CD14-positive monocyte (primary cell): ENCODE data around the gene NNAT. TPM values are rescaled to one million over a fixed set of nuclear protein-coding genes. Genes with fewer than 3 reads are reported as not detected.

Experiments
- DNase-seq, 3 donors: peaks; one replicate each; pipeline ENCODE4 v3.0.0-alpha.2; 2011 to 2022
- H2AFZ ChIP-seq: 2 replicates; pipeline ENCODE4 v1.6.0; 2012; ENCODE audit warnings: mild to moderate bottlenecking, low read depth, low read length, inconsistent platforms; ENCODE audit not compliant: insufficient read depth, poor library complexity, severe bottlenecking
- H3K27ac ChIP-seq, 2 donors: 1 replicate in 1 of 2; 2 replicates in 1 of 2; pipeline ENCODE4 v1.5.1; 2012 to 2013; ENCODE audit warnings: low read length in 2 of 2, control low read depth in 1 of 2, inconsistent platforms in 1 of 2, low read depth in 1 of 2, mild to moderate bottlenecking in 1 of 2
- H3K27me3 ChIP-seq, 2 donors: one replicate each; pipeline versions ENCODE4 v1.6.0 to v1.6.1; 2011 to 2013; ENCODE audit warnings: low read length in 2 of 2; ENCODE audit not compliant: control insufficient read depth in 2 of 2, insufficient read depth in 2 of 2
- H3K36me3 ChIP-seq, 2 donors: replicated peaks in 1 of 2; 1 replicate in 1 of 2; 2 replicates in 1 of 2; pipeline versions ENCODE4 v1.5.1 to v1.6.1; 2012 to 2013; ENCODE audit warnings: low read length in 2 of 2, control low read depth in 1 of 2, inconsistent platforms in 1 of 2, mild to moderate bottlenecking in 1 of 2; ENCODE audit not compliant: insufficient read depth in 2 of 2, control insufficient read depth in 1 of 2
- H3K4me1 ChIP-seq, 2 donors: 1 replicate in 1 of 2; 2 replicates in 1 of 2; pipeline versions ENCODE4 v1.5.1 to v1.6.1; 2012 to 2013; ENCODE audit warnings: low read length in 2 of 2, control low read depth in 1 of 2, inconsistent platforms in 1 of 2, mild to moderate bottlenecking in 1 of 2, moderate library complexity in 1 of 2; ENCODE audit not compliant: insufficient read depth in 2 of 2, control insufficient read depth in 1 of 2
- H3K4me2 ChIP-seq: replicated peaks from 2 replicates; pipeline ENCODE3; 2012; ENCODE audit warnings: low read length, moderate library complexity, mild to moderate bottlenecking; ENCODE audit not compliant: poor library complexity, severe bottlenecking; ENCODE audit errors: extremely low read depth
- H3K4me3 ChIP-seq, 3 experiments: fragments of 200-600 bp in 1 of 3; sonication (generic) in 1 of 3; replicated peaks in 1 of 3; 1 replicate in 2 of 3; 2 replicates in 1 of 3; pipeline ENCODE4 v1.5.1; 2011 to 2013; ENCODE audit warnings: low read length in 3 of 3, mild to moderate bottlenecking in 3 of 3, control low read depth in 2 of 3, low read depth in 2 of 3, inconsistent platforms in 1 of 3, moderate library complexity in 1 of 3
- H3K79me2 ChIP-seq: 2 replicates; pipeline ENCODE4 v1.6.0; 2012; ENCODE audit warnings: mild to moderate bottlenecking, control low read depth, inconsistent platforms, low read length, moderate library complexity; ENCODE audit not compliant: insufficient read depth
- H3K9ac ChIP-seq: 2 replicates; pipeline ENCODE4 v1.6.0; 2017; ENCODE audit warnings: low read length, mild to moderate bottlenecking; ENCODE audit not compliant: insufficient read depth, poor library complexity, severe bottlenecking
- H3K9me3 ChIP-seq, 2 donors: replicated peaks in 1 of 2; 1 replicate in 1 of 2; 2 replicates in 1 of 2; pipeline versions ENCODE4 v1.5.1 to v1.6.1; 2012 to 2013; ENCODE audit warnings: low read length in 2 of 2, control low read depth in 1 of 2; ENCODE audit not compliant: control insufficient read depth in 1 of 2, insufficient read depth in 1 of 2
- H4K20me1 ChIP-seq: 2 replicates; pipeline ENCODE4 v1.6.0; 2012; ENCODE audit warnings: mild to moderate bottlenecking, low read length, control low read depth, moderate library complexity; ENCODE audit not compliant: insufficient read depth
- H3K27ac Mint-ChIP-seq, 7 donors: one replicate each; pipeline ENCODE4 v1.8.0; 2020; ENCODE audit warnings: mild to moderate bottlenecking in 7 of 7, mixed read lengths in 7 of 7, moderate library complexity in 6 of 7, inconsistent platforms in 2 of 7
- H3K27me3 Mint-ChIP-seq, 3 donors: one replicate each; pipeline ENCODE4 v1.8.0; 2021 to 2022; ENCODE audit warnings: low read depth in 3 of 3, mild to moderate bottlenecking in 3 of 3, mixed read lengths in 3 of 3, moderate library complexity in 3 of 3, inconsistent platforms in 1 of 3
- H3K36me3 Mint-ChIP-seq, 2 donors: one replicate each; pipeline ENCODE4 v1.8.0; 2020; ENCODE audit warnings: mixed read lengths in 2 of 2, inconsistent platforms in 1 of 2, mild to moderate bottlenecking in 1 of 2
- H3K4me1 Mint-ChIP-seq: one replicate; pipeline ENCODE4 v1.8.0; 2020; ENCODE audit warnings: mild to moderate bottlenecking, mixed read lengths
- H3K4me3 Mint-ChIP-seq, 2 donors: one replicate each; pipeline ENCODE4 v1.8.0; 2020; ENCODE audit warnings: mild to moderate bottlenecking in 2 of 2, mixed read lengths in 2 of 2, moderate library complexity in 1 of 2
- H3K9me3 Mint-ChIP-seq, 7 donors: one replicate each; pipeline ENCODE4 v1.8.0; 2020 to 2022; ENCODE audit warnings: mixed read lengths in 7 of 7, mild to moderate bottlenecking in 6 of 7, moderate library complexity in 6 of 7, inconsistent platforms in 2 of 7
- CTCF ChIP-seq: fragments of 200-600 bp; IDR thresholded peaks from one replicate; pipeline ENCODE4 v1.8.0; 2022; ENCODE audit warnings: antibody characterized with exemption, mild to moderate bottlenecking
- WGBS: methylation state at CpG from one replicate; pipeline ENCODE4 v1.1.5; 2013; ENCODE audit warnings: missing lambda C conversion rate; ENCODE audit not compliant: insufficient coverage; 5-methylcytosine and 5-hydroxymethylcytosine counted together
- intact Hi-C, 2 donors: fragments of 100-400 bp; cut with micrococcal nuclease; formaldehyde crosslinking; loops; one replicate each; pipeline versions ENCODE4 v1.15.0 to v1.15.1; 2023
- polyA plus RNA-seq, 3 donors: library from polyadenylated mRNA; depleted of rRNA in 1 of 3; unstranded in 2 of 3; stranded (reverse) in 1 of 3; fragments of 300-500 nt in 2 of 3; fragments of >200 nt in 1 of 3; fragmentation: Illumina TruSeq in 2 of 3; gene quantifications; 1 replicate in 2 of 3; 2 replicates in 1 of 3; pipeline ENCODE4 v1.2.3, GENCODE V29; 2012 to 2021

The NNAT gene
- polyA plus RNA-seq, 3 donors, result not detected

- TF ChIP-seq CTCF, result no peak
- Histone ChIP-seq H3K9ac (no peak overlapping the region), H3K36me3 (peaks cover 0 to 20% of the 10 kb centered on the region in 2 donors), H3K4me3 (peak overlapping the region in 1 of 3 experiments; percentile 96), H3K4me2 (peak overlapping the region; percentile 94), H2AFZ (no peak overlapping the region), H4K20me1 (peaks cover 60% of the 10 kb centered on the region), H3K27ac (no peak overlapping the region), H3K79me2 (peaks cover 67% of the 10 kb centered on the region), H3K27me3 (peaks cover 4 to 20% of the 10 kb centered on the region in 2 donors), H3K9me3 (peaks cover 0 to 8% of the 10 kb centered on the region in 2 donors), H3K4me1 (peaks cover 40 to 46% of the 10 kb centered on the region in 2 donors)
- peaks cover 65% of the 10 kb centered on the region for H3K4me1 Mint-ChIP-seq
- H3K27me3 Mint-ChIP-seq, result peaks cover 17 to 24% (median 22%) of the 10 kb centered on the region in 3 donors
- intact Hi-C loops, result loop anchor here (5.0 to 10.0 kb wide), 4 partner anchors 121 to 261 kb away; partner anchors contain the start of gene GHRH (in 1 of the 2)
- 82% methylated on average over 2 of the region's 5 CpGs for WGBS
- H3K4me3 Mint-ChIP-seq, result peak overlapping the region in 1 of 2 donors; percentile 95
- H3K9me3 Mint-ChIP-seq, result peaks cover 0 to 14% (median 11%) of the 10 kb centered on the region in 7 donors
- H3K36me3 Mint-ChIP-seq, result peaks cover 28 to 30% of the 10 kb centered on the region in 2 donors
- peak overlapping the region in 2 of 7 donors; percentile 36 to 61 for H3K27ac Mint-ChIP-seq
- DNase-seq, result no peak
These were observed 4.8 kb downstream of the NNAT start for GRCh38 chr20:37525810-37526209.

- intact Hi-C loops, result loop anchor here (5.0 to 10.0 kb wide), 4 partner anchors 122 to 262 kb away; partner anchors contain the start of gene GHRH (in 1 of the 2)
- peaks cover 62% of the 10 kb centered on the region for H3K79me2 ChIP-seq
- H3K4me2 ChIP-seq, result peak overlapping the region; percentile 94
- Mint-ChIP-seq H3K27ac (peak overlapping the region in 6 of 7 donors; percentile 100), H3K9me3 (peaks cover 0 to 11% (median 6%) of the 10 kb centered on the region in 7 donors), H3K4me1 (peaks cover 63% of the 10 kb centered on the region), H3K4me3 (peak overlapping the region; percentile 95), H3K27me3 (peaks cover 14 to 19% (median 17%) of the 10 kb centered on the region in 3 donors), H3K36me3 (peaks cover 23 to 26% of the 10 kb centered on the region in 2 donors)
- H3K4me3 ChIP-seq, result peak overlapping the region; percentile 96 to 99 (median 97)
- peaks cover 4 to 16% of the 10 kb centered on the region in 2 donors for H3K27me3 ChIP-seq
- H3K9me3 ChIP-seq, result peaks cover 0 to 3% of the 10 kb centered on the region in 2 donors
- peaks cover 55% of the 10 kb centered on the region for H4K20me1 ChIP-seq
- no peak for TF ChIP-seq CTCF
- H3K36me3 ChIP-seq, result peaks cover 0 to 15% of the 10 kb centered on the region in 2 donors
- WGBS, result 4% methylated on average over 5 of the region's 10 CpGs
- peaks cover 35 to 45% of the 10 kb centered on the region in 2 donors for H3K4me1 ChIP-seq
- H3K27ac ChIP-seq, result peak overlapping the region in 1 of 2 donors; percentile 100
- DNase-seq, result peak; percentile 17 to 28 (median 20)
- H2AFZ ChIP-seq, result peak overlapping the region; percentile 93
- peak overlapping the region; percentile 93 for H3K9ac ChIP-seq
These were observed 5.3 kb downstream of the NNAT start for GRCh38 chr20:37526238-37526838.
